Posterior vena cava (tissue), 2 donors: ENCODE measurements around the gene USP10. TPM values are rescaled to one million over a fixed set of nuclear protein-coding genes. Genes with fewer than 3 reads are reported as not detected.
A peak's percentile ranks its signal among the peaks of the same experiment; 100 is the strongest.

Experiments
- DNase-seq: peaks from one replicate; pipeline ENCODE4 v3.0.0-alpha.2; 2020; ENCODE audit warnings: low spot score
- intact Hi-C, 2 donors: fragments of 100-400 bp; cut with DNase I; formaldehyde crosslinking; loops; one replicate each; pipeline versions ENCODE4 v1.14.1 to v1.14.2; 2022 to 2023
- total RNA-seq, 2 donors: library from RNA; stranded (reverse); fragmentation: NEBNext Ultra II Directional; extraction: Animal tissue kit (Norgen Biotek cat#: 25700); gene quantifications; one replicate each; pipeline ENCODE4 v1.2.1, GENCODE V29; 2021
- donor health status: DM: yes; HTN: yes; CAD: no.
- donor health status: DM: yes; HTN: yes; CAD: no.

USP10 gene
- total RNA-seq, 2 donors from 2014 or later = 64.3 to 68.1 TPM

DNA sequence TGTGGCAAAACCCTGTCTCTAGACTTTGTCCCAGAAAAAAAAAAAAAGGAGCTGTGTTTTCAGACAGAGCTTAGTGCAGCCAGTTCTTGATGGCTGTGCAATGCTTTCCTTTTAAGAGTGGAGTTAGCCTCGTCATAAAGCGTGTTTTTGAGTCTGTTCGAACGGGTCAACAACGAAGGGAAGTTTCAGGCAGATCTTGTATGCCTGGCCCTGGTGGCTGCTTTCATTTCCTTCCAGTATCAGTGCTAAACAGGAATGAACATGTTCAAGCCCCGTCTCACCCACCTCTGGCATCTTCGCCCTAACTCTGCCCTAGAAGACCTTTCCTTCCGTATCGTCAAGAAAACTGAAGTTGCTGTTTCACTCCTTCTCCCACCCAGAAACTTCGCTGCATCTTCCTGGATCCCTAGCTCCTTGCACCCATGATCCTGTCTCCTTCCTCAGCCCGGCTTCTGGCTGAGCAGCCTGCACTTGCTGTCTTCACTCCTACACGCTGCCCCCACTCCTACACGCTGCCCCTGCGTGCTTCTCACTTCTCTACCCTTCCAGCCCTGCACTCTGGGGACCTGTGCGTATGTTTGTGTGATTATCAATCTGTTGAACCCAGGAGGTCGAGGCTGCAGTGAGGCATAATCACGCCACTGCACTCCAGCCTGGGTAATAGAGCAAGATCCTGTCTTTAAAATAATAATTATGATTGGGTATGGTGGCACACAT is 55.3 kb downstream of the USP10 start:
- no peak for DNase-seq
- intact Hi-C loops = loop anchor here (5.0 kb wide), 2 partner anchors 197 to 202 kb away; no protein-coding TSS in a partner anchor

DNA sequence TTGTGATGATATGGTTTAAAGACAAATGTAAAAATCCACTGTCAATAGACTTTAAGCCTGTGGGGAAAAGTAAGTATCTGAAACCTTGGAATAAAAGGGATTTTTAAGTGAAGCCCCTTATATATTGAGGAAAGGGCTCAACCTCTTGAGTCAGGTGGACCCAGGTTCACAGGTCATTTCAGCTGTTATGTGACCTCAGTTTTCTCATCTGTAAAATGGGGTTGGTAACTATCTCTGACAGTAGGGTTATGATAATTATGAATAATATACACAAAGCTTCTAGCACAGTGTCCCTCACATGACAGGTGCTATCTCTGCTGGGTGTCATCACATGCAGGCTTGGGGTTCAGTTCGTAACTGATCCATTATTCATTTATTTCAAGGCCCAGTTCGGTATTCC is 57.0 kb downstream of the USP10 start:
- no peak for DNase-seq
- intact Hi-C loops = loop anchor here in 1 of 2 donors (5.0 kb wide), 1 partner anchor 200 kb away; no protein-coding TSS in a partner anchor

DNA sequence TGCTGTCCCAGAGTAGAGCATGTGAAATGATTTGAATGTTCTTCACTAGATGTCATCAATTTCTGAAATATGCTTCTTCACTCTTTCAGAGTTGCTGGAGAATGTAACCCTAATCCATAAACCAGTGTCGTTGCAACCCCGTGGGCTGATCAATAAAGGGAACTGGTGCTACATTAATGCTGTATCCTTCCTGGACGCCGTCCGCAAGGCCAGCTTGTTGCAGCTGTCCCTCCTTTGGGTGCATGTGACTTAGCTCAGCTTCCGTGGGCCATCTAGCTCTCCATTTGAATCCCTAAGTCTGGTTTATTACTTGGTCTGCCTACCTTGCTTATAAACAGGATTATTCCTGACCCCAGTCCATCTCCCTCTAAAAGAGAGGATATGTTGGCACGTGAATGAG is 58.8 kb downstream of the USP10 start:
- intact Hi-C loops = loop anchor here in 1 of 2 donors (5.0 kb wide), 1 partner anchor 199 kb away; no protein-coding TSS in a partner anchor
- no peak for DNase-seq

DNA sequence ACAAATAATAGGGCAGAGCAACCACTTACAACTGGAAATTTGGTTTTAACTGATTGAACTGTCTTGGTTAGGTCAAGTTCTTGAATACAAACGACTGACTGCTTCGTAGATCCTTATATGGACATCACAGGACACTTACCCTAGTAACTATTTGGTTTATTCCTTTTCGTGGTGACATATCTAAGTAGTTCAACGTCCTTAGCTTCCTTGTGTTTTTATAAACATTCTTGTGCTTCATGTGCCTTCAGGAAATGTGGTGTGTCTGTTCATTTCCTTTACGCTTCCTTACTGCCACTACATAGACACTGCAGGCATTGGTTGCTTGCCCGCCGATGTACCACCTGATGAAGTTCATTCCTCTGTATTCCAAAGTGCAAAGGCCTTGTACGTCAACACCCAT is 59.3 kb downstream of the USP10 start:
- no peak for DNase-seq
- intact Hi-C loops = loop anchor here in 1 of 2 donors (5.0 kb wide), 1 partner anchor 198 kb away; no protein-coding TSS in a partner anchor

- intact Hi-C loops = loop anchor here in 1 of 2 donors (5.0 kb wide), 1 partner anchor 197 kb away; no protein-coding TSS in a partner anchor
- no peak for DNase-seq
Observed at GRCh38 chr16:84759906-84760305, 60.1 kb downstream of the USP10 start.

GRCh38 chr16:84761448-84762368 is 61.9 kb downstream of the USP10 start:
- intact Hi-C loops = no loop called here
- no peak for DNase-seq

DNA sequence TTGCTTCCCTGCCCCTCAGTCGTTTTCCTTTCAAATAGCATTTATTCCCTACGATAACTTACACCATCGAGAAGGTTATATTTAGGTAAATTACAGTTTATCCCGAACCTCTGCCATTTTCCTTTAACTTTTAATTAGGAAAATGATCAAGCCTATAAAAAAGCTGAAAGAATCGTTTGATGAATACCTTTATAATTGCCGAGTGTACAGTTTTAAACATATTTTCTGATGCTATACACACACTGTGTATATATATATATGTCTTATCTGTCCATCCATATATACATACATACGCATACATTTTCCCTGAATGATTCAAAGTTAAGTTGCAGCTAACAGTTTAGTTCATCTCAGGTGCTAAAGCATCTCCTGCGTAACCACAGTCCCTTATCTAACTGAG is 63.4 kb downstream of the USP10 start:
- intact Hi-C loops = no loop called here

GRCh38 chr16:84763629-84764028 is 63.8 kb downstream of the USP10 start:
- no peak for DNase-seq
- intact Hi-C loops = no loop called here

More for the DNA sequence above, 63.4 kb downstream of the USP10 start:
- no peak for DNase-seq

- no peak for DNase-seq
- intact Hi-C loops = no loop called here
Observed at GRCh38 chr16:84764970-84765369, 65.2 kb downstream of the USP10 start.

GRCh38 chr16:84765616-84766580 is 66.1 kb downstream of the USP10 start:
- intact Hi-C loops = no loop called here
- DNase-seq = no peak

DNA sequence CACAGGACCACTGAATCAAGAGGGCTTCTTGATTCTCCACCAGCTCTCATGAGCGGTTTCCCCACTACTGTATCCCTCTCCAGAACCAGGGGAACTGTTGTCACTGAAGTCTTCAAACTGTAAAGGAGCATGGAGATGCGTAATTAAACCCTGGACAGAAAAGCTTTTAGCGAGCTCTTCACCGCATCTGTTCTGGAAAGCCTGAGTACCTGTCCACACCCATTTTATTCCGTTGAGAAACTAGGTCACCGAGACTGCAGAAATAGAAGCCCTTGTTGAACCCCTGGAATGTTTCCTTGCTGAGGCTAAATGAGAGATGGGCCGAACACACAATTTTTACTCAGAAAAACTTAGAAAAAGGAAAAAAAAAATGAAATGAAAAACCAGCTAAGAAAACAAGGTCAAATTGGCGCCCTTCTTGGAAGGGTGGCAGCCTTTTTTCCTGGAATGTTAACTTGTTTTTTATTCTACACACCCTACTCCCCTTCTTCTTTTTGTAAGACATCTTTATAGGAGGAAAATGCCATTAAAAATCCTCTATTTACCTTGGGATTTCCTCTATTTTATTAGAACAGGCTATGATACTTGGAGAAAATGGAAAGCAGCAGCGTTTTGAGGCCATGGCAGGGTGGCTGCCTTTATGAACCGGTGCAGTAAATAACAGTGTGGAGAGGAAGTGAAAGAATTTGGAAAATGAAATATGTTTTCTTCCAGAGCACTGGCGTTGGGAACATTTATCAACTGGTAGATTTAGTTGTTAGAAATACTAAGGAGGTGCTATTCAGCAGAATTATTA is 67.4 kb downstream of the USP10 start:
- intact Hi-C loops = no loop called here
- no peak for DNase-seq

DNA sequence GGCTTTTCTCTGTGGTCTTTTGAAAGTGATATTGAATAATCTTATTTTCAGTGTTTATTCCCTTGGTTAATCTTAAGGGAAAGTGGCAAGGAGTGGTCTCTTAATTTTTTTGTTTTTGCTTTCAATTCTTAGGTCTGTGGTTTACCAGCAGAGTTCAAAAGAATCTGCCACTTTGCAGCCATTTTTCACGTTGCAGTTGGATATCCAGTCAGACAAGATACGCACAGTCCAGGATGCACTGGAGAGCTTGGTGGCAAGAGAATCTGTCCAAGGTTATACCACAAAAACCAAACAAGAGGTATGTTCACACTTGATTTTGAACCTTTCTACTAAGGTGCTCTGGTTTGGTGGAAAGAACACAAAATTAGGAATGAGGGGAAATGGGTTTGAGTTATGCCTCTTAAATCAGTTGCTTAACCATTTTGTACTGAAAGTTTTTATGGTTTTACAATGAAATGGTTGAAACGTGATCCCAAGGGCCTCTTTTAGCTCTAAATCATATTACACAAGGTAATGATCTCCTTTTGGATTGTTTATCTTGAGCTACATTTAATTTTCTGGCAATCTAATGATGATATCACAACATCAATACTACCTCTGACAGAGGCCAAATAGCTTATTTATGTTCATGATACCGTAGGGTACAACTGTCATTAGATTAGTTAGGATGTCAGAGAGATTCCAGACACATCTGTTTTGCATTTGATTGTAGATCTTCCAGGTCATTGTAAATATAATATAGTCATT is 68.4 kb downstream of the USP10 start:
- DNase-seq = no peak

DNA sequence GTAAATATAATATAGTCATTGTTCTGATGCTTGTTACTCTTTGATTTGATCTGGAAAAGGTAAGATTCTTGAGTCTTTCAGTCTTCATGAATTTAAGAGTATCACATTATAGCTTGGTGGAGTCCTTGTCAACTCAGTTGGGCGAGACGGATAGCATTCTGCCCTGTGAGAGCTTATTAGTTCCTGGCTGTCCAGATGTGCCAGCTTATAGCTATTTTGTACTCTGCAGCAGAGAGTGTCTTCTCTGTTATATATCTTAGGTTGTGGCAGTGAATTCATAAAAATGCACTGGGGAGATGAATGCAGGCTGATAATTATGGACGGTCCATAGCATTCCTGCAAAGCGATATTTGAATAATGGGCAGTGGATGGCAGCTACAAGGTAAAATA is 69.0 kb downstream of the USP10 start:
- DNase-seq = no peak
- intact Hi-C loops = no loop called here

More for the DNA sequence above, 68.4 kb downstream of the USP10 start:
- intact Hi-C loops = no loop called here

DNA sequence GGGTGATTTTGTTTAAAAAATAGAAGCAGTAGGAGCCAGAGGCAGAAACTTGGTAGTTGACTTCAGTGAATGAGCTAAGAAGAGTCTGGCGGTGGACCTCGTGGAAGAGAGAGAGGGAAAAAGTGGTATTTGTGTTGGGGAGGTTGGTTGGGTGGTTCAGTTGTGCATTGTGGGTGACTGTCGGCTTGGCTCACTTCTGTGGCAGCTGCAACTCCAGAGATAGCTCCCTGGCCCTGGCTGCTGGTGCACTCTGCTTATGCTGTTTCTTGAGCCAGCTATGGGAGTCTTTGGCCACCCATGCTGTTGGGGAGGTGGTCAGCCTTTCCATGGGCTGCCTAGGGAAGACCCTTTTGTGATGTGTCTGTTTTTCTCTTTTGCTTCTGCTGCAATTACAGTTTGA is 69.6 kb downstream of the USP10 start:
- DNase-seq = peak; percentile 14

GRCh38 chr16:84773312-84773711 is 73.5 kb downstream of the USP10 start:
- no peak for DNase-seq
- intact Hi-C loops = no loop called here

More for the DNA sequence above, 69.6 kb downstream of the USP10 start:
- intact Hi-C loops = no loop called here

DNA sequence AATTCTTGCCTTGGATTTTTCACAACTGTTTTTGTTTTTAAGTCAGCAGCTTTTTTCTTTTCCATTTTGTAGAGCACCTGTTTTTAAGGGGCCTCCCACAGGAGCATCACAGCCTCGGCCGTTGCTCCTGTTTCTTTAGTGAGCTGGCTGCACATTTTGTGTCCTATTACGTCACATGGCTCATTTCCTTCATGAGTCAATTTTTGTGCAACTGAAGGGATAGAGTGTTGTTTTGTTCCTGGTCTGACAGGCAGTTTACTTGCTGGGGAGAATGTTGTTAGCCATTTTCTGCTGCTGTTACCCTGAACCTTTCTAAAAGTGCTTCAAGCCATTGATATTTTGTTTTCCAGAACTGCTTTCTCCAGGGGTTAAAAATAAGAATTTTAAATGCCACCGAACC is 75.0 kb downstream of the USP10 start:
- intact Hi-C loops = no loop called here
- no peak for DNase-seq

DNA sequence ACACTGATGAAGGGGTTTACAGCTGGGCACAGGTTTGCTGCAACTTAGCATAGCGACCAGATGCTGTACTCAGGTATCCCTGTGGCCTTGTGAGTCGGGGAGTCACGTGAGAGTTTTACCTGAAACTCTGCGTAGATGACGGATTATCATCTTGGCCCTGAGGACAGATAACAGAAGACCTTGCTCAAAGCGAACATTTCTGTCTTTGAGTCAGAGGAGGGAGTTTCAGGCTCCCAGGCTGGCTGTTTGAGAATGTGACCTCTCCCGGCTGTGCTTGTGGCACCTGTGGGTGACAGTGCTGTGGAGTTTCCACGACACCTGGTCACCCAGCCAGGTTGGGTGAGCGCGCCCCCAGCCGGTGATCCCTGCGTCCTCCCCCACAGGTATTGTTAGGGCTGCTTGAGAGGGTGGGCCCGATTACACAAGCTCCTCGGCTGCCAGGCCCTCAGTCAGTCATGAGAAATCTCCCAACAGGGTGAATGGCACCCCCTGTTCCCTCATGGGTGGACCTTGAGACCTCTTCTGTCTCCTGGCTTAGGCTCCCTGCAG is 75.5 kb downstream of the USP10 start:
- no peak for DNase-seq
- intact Hi-C loops = no loop called here
